HG03558 (cell line): ENCODE measurements around the gene TRPM8.
"Not testable (repeated sequence)": the region's sequence is repeated elsewhere in the genome, so short reads cannot be mapped to it uniquely, and the experiment has no call there.

ENCODE experiments used
- ATAC-seq: cut with Tn5 transposase; IDR thresholded peaks from one replicate; pipeline ENCODE4 v1.9.1; 2021; ENCODE audit warnings: moderate number of reproducible peaks; ENCODE audit not compliant: unreplicated experiment; ENCODE audit errors: extremely low read depth

The TRPM8 gene

DNA sequence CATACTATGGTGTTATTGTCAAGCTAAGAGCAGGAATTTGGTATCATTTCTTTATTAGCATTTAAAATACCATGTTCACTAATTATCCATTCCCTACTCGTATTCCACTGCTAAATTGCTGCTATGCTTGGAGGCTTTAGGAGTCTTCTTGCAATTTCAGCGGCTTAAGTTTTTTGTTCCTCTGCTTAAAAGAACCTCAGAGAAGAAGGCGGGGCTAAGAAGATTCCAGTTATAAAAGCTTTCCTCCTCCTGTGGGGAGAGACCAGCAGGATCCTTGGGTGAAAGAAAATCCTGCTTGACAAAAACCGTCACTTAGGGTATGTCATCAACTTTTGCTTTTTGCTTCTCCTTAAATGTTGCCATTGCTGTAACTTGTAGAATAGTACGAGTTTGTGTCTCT lies at the start of gene TRPM8:
Gene TRPM8 (plus strand): TSS at position 258 of the 400 bp plus-strand sequence. CDS start 9,165 bp downstream, outside the sequence.
- ATAC-seq, result no peak

GRCh38 chr2:233867993-233868532 lies 49.1 kb upstream of the TRPM8 start, which contains the start of gene MSL3B:
Gene MSL3B (minus strand): TSS chr2:233868386.
- no peak for ATAC-seq

DNA sequence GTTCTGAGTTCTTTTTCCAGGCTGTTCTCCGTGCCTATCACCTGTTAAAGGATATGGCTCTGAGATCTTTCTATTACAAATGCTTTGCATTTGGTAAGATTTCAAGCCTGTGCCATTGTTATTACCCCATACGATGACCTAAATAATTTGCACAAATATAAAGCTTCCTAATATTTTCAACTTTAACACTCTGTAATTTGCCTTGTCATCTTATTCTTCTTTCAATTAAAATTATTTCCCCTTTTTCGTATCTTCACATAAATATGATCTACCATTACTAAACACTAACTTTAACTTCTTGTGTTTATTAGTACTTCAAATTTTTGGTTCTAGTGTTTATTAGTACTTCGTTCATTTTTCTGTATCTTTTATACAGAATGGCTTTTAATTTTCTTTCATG lies 45.7 kb upstream of the TRPM8 start:
- ATAC-seq, result no peak

- not testable (repeated sequence) for ATAC-seq
Measured at GRCh38 chr2:233872125-233872524, 45.0 kb upstream of the TRPM8 start.

DNA sequence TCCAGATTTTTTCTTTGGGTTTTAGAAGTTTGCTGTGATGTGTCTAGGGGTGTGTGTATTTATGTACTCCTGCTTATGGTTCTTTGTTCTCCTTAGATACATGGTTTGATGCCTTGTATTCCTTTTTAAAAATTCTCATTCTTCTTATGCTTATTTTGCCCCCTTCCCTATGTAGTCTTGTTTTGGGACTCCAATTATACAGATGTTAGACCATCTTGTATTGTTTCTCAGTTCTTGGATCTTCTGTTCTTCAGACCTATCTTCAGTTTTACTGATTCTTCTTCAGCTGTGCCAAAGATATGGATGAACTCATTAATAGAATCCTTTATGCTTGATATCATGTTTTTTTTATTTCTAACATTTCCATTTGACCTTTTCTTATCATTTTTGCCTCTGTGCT lies 34.8 kb upstream of the TRPM8 start:
- no peak for ATAC-seq

DNA sequence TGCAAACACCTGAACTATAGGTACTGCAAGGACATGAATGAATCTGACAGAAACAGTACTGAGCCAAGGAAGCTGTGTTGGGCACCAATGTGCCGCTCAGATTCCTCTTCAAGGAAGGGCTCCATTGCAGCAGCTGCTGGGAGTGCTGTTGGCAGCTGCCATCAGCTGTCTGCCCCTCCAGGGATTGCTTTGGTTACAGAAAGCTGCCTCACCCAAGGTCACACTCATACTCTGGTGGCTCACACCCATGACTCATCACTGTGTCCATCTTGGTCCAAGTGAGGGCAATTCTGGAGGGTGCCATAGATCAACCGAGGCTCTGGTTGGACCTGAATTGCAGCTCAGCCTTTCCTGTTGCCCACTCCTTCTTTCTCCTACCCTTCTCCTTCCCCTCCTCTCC lies 24.4 kb upstream of the TRPM8 start:
- ATAC-seq, result no peak

DNA sequence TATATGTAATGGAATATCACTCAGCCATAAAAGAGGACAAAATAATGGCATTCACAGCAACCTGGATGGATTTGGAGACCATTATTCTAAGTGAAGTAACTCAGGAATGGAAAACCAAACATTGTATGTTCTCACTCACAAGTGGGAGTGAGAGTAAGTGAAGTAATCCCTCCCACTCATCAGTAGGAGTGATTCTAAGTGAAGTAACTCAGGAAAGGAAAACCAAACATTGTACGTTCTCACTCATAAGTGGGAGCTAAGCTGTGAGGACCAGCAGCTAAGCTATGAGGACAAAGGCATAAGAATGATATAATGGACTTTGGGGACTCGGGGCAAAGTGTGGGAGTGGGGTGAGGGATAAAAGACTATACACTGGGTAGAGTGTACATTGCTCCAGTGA lies 20.9 kb upstream of the TRPM8 start:
- not testable (repeated sequence) for ATAC-seq

DNA sequence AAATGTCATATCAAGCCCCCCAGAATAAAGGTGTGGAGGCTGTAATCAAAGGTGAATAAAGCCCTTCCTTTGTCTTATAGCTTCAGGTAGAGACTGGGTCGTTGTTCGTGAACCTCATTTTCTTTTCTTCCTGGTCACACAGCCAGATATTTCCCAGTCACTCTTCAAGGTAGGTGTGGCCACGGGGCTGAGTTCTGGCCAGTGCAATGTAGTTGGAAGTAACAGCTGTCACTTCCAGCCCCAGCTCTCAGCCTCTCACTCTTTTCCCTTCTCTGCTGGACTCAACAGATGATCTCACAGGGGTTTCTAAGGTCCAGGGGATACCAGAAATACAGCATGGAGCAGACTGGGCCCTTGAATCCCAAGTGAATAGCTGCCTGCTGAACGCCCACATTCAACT lies 15.8 kb upstream of the TRPM8 start:
- ATAC-seq, result no peak

- no peak for ATAC-seq
Measured at GRCh38 chr2:233901884-233902283, 15.3 kb upstream of the TRPM8 start.

GRCh38 chr2:233905945-233906344 lies 11.2 kb upstream of the TRPM8 start:
- ATAC-seq, result no peak

DNA sequence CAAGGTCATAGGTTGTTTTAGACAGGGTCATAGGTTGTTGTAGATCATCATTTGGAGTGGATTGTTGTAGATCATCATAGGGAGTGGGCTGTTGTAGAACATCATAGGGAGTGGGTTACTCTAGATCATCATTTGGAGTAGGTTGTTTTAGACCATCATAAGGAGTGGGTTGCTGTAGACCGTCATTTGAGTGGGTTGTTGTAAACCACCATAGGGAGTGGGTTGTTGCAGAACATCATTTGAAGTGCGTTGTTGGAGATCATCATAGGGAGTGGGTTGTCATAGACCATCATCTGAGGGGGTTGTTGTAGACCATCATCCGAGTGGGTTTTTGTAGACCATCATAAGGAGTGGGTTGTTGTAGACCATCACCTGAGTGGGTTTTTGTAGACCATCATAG lies 9.5 kb upstream of the TRPM8 start:
- ATAC-seq, result no peak

GRCh38 chr2:233912691-233913423 lies 4.3 kb upstream of the TRPM8 start:
- ATAC-seq, result no peak

GRCh38 chr2:233915128-233915527 lies 2.0 kb upstream of the TRPM8 start:
- ATAC-seq, result no peak

- no peak for ATAC-seq
Measured at GRCh38 chr2:233919319-233919718, 2.1 kb downstream of the TRPM8 start.

- no peak for ATAC-seq
Measured at GRCh38 chr2:233919938-233920337, 2.8 kb downstream of the TRPM8 start.

- ATAC-seq, result no peak
Measured at GRCh38 chr2:233922471-233922870, 5.3 kb downstream of the TRPM8 start.

- ATAC-seq, result no peak
Measured at GRCh38 chr2:233925402-233925801, 8.2 kb downstream of the TRPM8 start.

DNA sequence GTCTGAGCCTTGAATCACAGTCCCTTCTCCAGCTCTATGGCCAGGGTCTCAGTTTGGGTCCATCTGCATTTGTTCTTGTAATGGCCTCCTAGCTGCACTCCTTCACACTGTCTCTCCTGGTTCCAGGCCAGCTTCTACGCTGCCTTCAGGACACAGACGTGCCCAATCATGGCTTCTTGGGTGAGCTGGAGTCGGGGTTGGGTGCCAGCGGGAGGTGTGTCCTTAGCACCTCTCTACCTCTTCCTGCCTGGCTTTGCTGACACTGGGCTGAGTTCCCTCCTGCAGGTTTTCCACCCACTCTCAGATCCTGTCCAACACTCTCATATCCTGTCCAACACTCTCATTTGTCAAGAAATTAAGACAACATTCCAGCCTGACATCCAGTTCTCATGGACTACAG lies 9.6 kb downstream of the TRPM8 start:
- no peak for ATAC-seq

DNA sequence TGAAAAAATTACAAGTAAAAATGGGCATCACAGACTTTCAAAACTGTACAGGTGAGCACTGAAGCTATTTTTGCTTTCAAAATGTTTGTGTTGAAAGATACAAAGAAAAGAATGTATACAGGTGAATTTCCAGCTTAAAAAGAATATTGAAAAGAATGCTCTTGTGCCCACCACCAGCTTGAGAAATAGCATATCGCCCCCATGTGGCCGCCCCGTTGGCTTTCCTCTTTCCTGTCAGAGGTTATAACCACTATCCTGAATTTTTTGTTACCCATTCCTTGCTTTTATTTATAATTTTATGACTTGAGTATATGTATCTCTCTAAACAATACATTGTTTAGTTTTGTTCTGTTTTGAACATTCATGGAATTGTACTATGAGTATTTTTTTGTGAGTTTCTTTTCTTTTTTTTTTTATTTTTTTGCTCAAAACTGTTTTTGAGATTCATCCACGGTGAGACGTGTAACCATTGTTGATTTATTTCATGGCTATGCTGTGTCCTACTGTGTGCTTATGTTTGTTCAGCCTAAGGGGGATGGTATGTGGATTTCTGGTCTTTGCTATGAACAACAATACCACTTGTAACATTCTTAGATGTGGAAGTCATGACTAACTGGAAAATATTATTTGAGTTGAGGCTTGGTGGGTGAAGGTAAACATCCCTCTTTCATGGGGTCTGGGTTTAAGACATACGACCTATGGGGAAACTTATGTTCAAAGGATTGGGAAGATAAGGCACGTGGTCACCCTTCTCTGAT lies 11.6 kb downstream of the TRPM8 start:
- ATAC-seq, result no peak

GRCh38 chr2:233929352-233930022 lies 12.3 kb downstream of the TRPM8 start:
- no peak for ATAC-seq

- ATAC-seq, result no peak
Measured at GRCh38 chr2:233934524-233934923, 17.4 kb downstream of the TRPM8 start.
